GM10847 (cell line): ENCODE data around the gene SERBP1.

Experiments
- POLR2A ChIP-seq: IDR thresholded peaks from 2 replicates; pipeline ENCODE4 v1.6.1; 2011; ENCODE audit not compliant: insufficient read length; ENCODE audit errors: extremely low read depth

SERBP1 gene

DNA sequence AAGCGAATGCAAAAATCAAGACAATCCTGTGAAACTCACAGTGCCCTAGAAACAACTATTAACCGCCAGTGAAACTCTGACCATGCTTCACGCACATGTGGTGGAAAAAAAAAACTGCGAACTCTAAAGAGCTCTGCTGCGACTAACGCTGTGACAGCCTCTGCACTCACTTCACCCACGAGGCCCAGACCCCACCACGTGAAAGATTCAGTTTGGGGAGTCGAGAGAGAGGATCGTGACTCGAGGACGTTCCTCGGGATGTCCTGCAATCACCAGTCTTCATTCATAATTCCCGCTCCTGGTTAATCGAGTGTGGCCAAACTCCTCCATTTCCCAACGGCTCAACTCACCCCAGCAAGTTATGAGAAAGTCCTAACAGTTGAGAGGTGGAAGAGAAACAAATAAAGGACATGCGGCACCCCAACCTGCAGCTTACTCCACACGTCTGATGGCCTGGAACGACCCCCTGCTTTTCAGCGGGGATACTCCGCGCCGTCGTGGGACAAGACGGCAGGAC, 1.1 kb downstream of the SERBP1 start:
- no peak for TF ChIP-seq POLR2A

DNA sequence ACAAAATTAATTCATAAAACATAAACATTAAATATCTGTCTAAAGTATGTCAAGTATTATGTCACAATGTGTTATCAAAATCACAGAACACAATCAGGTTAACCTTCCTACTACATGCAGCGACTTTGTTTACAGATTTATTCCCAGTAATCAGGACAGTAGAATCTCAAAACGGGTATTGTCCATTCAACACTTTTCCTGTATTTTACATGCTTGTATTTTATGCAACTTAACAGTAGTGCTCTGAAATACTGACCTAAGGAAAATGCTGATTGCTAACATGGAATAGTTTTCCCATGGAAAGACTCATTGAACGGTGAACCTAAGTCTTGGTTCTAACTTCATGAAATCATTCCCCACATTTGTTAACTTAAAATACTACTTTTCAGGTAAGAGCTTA, 2.3 kb downstream of the SERBP1 start:
- no peak for TF ChIP-seq POLR2A

DNA sequence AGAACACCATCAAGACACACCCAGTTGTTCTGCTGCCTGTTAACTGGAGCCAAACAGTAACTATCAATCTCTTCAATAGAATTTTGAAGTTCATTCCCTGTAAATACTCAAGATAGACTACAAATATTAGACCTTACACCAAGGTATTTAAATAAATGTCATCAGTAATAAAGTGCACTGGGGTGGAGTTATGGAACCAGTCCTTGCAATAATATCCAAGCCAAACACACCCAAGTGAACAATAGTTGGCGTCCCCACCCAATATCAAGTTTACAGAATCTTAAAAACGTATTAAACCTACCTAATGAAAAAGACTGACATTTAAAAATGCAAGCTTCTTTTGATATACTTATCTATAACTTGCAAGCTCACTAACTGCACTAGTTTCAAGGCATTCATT, 2.7 kb downstream of the SERBP1 start:
- TF ChIP-seq POLR2A: no peak

DNA sequence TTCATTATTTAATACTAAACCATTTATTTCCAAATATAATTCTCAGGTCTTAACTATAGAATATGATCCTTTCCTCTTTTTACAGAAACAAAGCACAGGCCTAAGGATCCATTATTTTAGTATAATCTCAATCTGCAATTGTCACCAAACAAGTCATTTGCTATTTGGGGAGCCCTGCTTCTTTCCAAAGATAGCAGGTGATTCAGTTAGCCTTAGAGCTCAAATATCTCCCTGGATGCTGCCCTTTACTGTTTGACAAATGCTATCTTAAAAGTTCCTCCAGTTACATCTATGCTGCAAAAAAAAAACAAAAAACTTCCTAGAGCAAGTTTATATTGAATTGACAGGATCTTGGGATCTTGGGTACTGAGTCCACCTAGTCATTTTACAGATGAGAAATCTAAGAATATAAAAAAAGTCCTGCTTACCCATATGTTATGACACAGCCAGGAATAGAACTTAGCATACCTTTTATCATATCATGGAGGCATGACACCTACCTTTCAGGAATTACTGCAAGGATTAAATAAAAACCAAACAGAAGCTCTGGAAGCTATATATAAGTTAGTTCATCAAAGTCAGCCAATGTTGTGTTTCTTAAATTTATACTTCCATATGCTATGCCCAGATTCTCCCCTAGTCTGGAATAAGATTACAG, 9.2 kb downstream of the SERBP1 start:
- no peak for TF ChIP-seq POLR2A

DNA sequence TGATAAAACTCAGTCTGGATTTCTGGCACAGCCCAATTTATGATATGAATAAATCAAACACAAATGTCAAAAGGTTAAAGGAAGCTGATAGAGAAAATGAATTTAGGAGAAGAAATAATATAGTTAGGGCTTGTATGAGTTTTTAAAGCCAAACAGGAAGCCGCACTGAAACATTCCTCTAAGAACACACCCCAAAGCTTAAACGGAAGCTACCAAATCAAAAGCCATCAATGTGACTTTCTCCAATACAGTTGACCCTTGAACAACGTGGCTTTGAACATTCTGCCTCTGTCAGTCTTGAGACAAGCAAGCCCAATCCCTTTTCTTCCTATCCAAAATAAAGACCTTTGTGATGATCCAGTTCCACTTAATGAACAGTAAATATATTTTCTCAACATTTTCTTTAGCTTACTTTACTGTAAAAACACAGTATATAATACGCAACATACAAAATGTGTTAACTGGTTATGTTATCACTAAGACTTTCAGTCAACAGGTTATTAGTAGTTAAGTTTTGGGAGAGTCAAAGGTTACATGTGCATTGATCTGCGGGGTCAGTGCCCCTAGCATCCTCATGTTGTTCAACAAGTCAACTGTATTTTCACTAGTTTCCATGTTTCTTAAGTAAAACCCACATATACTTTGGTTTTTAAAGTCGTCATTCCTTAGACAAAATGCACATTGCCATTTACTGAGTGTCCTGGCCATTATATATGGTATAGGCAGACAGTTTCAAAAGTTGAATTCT, 11.2 kb downstream of the SERBP1 start:
- no peak for TF ChIP-seq POLR2A

DNA sequence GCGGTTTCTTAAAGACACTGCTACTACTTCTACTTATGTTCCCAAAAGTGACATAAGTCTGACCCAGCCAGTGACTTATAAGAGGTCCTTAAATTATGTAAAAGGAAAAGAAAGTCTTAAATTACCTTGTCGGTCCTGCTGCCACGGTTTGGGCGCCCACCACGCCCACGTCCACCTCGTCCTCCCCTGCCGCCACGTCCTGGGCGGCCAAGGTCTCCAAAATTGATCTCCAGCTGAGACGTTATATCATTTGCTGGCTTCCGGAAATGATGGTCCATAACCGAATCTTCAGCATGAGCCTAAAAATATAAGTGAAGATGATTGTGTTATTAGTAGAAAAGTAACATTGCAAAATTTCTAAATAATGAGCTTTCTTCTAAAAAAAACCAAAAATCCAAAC, 15.2 kb downstream of the SERBP1 start:
- no peak for TF ChIP-seq POLR2A

DNA sequence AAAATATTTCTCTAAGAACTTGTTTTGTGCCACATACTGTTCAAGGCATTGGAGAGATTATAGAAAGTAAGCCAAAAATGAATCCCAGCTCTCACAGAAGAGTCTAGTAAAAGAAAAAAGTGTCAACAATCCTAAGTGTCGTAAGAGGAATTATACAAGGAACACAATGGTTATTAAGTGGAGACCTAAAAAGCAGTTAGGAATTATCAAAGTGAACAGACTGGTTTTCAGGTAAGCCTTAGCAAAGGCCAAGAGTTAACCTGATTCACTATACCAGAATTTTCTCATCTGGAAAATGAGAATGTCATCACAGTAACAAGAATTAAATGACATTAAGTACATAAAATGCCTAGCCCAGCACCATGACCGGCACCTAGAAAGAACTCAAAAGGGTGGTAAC, 15.6 kb downstream of the SERBP1 start:
- TF ChIP-seq POLR2A: no peak

DNA sequence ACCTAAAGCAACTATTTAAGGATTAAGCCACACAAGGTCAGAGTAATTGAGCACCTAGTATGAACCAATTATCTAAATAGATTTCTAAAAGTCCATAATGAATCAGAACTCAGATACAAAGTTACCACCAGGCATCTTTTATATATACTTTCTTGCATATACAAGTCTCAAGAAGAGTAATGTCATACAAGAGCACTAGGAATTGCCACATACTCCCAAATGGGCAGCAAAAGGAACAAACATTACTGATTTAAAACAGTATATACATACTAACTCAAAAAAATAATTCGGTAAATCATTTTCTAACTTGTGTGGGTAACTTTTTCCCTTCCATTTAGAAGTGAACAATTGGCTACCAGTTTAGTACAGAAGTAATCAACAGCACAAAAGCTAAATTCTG, 22.1 kb downstream of the SERBP1 start:
- no peak for TF ChIP-seq POLR2A

DNA sequence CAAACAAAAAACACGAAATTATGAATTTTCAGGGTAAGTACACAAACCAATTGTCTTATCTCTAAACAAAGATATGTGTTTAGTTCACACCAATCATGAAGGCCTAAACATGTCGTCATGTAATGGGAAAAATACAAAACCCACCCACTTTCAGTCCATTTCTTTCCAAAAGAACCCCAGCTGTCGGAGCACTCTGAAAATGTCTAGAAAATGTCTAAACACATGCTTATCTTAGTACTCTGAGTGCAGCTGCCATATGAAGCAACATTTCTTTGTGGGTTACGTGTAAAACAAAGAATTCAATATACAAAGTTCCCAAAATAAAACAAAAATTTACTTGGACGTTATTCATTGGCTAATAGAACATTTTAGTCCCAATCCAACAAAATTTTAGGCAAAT, 22.7 kb downstream of the SERBP1 start:
- TF ChIP-seq POLR2A: no peak

DNA sequence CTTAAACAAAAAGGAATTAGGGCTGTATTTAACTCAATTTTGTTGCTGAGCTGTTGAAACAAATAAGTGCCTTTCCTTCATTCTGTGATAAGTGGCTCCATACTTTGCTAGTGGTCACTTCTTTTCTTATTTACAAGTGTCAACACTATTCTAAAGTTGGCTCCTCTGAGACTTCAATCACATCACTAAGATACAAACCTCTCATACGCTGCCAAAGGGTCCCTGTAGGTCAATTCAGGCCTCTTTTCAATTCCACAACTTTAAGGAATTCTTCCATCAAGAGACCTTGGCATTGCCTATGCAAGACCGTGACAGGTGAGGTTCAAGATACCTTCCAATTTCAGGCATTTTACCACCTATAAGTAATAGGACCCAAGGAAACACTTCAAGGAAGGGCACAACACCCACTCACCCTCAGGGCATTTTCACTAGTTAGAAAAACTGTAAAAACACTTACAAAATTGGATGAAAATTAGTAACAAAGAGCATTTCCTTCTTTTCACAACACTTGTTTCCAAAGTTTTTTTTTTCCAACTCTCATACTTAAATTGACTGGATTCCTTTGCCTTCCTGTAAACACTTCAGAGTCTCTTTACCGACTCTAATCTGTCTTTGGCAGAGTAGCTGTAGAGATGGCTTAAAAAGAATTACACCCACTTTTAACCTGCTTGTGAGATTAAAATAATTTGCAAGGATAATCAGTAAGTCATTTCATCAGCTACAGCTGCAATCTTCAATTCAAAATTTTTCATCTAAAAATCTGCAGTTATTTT, 24.5 kb downstream of the SERBP1 start:
- TF ChIP-seq POLR2A: no peak

DNA sequence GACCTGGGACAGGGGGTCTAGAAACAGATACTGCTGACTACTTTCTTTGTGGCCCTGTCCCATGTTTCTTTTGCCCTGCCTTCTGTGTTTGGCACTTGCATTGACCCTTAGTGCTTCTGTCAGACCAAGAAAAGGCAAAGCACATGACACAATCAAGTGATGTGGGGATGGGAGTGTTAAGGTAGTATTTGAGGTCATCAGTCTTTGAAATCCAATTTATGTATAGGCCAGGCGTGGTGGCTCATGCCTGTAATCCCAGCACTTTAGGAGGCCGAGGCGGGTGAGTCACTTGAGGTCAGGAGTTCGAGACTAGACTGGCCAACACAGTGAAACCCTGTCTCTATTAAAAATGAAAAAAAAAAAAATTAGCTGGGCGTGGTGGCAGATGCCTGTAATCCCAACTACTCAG, 26.0 kb downstream of the SERBP1 start:
- TF ChIP-seq POLR2A: no peak

DNA sequence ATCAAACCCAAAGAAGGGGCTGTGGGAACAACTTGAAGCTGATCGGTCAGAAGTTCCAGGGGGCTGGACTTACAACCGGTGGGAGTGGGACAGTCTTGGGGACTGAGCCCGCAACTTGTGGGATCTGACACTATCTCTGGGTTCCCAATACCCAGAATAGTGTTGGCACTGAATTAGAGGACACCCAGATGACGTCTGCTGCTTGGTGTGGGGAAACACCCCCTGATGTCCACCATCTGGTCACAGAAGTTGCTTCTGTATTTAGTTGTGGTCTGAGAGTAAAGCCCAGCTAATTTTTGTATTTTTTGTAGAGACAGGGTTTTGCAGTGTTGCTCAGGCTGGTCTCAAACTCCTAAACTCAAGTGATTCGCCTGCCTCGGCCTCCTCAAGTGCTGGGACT, 28.8 kb downstream of the SERBP1 start:
- no peak for TF ChIP-seq POLR2A

DNA sequence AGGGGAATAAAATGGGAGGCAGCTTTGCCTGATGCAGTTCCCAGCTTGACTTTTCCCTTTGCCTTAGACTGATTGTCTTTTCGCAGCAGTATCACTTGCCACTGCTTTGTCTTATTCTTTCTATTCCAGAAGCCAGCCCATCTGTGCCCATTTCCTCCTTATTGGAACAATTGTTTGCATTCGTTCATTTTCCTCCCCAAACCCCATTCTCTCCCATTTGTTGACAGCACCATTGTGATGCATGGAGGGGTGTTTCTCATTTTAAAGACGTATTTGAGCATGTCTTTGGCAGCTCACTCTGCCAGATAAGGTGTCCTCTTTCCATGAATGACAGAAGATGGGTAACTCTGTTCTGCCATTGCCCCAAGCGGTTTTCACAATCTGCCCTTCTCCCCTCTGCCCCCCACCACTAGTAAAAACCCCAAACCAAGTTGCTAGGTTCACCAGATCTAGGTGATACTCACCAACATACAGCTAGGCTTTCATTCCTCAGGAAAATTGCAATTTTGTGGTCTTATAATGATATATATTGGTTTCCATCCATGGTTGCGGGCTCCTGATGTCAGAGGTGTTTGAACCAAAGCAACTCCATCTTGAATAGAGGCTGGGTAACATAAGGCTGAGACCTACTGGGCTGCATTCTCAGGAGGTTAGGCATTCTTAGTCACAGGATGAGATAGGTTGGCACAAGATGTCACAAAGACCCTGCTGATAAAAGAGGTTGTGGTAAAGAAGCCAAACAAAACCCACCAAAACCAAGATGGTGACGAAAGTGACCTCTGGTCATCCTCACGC, 30.8 kb downstream of the SERBP1 start:
- no peak for TF ChIP-seq POLR2A

DNA sequence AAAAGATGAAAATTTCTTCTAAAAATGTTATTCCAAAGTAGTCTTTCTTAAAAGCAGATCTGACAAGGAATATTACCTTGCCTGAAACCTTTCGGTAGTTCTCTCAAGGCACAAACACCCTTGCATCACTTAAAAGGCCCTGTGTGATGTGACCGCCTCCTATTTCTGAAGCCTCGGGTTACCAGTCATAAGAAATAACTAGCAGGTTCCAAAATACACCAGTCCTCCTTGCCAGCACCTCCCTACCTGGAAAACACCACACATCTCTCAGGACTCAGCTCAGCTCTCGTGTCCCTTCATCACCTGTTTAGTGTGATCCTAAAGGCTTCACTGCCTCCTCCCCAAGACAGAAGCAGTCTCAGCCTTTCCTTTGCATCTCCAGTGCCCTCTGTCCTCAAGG, 35.7 kb downstream of the SERBP1 start:
- TF ChIP-seq POLR2A: no peak

DNA sequence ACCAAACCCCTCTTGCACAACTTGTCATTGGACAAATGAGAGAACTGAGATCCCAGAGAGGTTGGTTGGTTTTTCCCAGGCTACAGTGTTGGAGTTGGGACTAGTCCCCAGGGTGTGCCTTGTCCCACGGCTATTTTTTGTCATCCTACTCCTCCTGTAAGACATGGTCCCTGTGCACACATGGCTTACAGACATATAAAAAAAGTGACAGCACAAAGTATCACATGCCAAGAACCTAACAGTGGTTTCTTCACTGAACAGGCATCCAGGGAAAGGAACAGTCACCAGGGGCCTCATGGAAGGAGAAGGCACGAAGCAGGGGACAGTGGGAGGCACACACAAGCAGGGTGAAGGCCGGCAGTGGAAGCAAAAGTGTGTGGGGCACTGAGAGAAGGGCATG, 36.5 kb downstream of the SERBP1 start:
- TF ChIP-seq POLR2A: no peak
